Measurements from ENCODE around the gene RIN2. TPM values are rescaled to one million over a fixed set of nuclear protein-coding genes. Genes with fewer than 3 reads are reported as not detected.

The RIN2 gene, protein sequence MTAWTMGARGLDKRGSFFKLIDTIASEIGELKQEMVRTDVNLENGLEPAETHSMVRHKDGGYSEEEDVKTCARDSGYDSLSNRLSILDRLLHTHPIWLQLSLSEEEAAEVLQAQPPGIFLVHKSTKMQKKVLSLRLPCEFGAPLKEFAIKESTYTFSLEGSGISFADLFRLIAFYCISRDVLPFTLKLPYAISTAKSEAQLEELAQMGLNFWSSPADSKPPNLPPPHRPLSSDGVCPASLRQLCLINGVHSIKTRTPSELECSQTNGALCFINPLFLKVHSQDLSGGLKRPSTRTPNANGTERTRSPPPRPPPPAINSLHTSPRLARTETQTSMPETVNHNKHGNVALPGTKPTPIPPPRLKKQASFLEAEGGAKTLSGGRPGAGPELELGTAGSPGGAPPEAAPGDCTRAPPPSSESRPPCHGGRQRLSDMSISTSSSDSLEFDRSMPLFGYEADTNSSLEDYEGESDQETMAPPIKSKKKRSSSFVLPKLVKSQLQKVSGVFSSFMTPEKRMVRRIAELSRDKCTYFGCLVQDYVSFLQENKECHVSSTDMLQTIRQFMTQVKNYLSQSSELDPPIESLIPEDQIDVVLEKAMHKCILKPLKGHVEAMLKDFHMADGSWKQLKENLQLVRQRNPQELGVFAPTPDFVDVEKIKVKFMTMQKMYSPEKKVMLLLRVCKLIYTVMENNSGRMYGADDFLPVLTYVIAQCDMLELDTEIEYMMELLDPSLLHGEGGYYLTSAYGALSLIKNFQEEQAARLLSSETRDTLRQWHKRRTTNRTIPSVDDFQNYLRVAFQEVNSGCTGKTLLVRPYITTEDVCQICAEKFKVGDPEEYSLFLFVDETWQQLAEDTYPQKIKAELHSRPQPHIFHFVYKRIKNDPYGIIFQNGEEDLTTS
- total RNA-seq = 10 to 100 TPM; 18.9 to 33.4 (median 25.1) TPM
- polyA plus RNA-seq = 1 to 10 TPM; 4.4 to 9.6 (median 5.5) TPM
- long read RNA-seq, donor 1, partial matches to known transcripts = 10 of 15 reads
- long read RNA-seq, donor 1, other reads (novel, unspliced or antisense) = 4 of 15 reads
- long read RNA-seq, donor 2, partial matches to known transcripts = 10 of 15 reads
- long read RNA-seq, donor 2, other reads (novel, unspliced or antisense) = 4 of 15 reads

DNA sequence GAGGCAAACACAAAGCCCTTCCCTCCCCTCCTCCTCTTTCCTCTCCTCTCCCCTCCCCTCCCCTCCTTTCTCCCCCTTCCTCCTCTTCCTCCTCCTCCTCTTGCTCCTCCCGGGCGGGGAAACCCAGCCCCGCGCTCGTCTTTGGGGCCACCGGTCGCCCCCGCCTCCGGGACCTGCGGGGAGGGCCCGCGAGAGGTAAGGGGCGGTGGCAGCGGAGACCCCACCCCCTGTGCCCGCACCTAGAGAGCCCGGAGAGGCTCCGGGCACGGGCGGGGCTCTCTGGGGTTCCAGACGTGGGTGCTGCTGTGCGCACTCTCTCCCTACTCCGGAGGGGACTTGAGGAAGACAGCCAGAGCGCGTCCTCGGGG is at the start of gene RIN2:
RIN2 (plus strand) TSS at position 126 of the 368 bp plus-strand sequence. CDS start 131,344 bp downstream, outside the sequence.
- 0 to 1% (median 1%) methylated on average over 19 to 25 of the region's 25 CpGs for WGBS, 3 donors
- Histone ChIP-seq H3K27ac (peak within 1 kb of the TSS; percentile 96), H3K4me1 (peaks cover 28% of the 10 kb centered on the region), H3K36me3 (ENCODE audit: insufficient read depth in 1 of 2, low read depth in 1 of 2) (peaks cover 0 to 6% of the 10 kb centered on the region in 2 donors), H3K4me3 (peak within 1 kb of the TSS; percentile 95), H3K27me3 (ENCODE audit: insufficient read depth in 3 of 3, low read length in 2 of 3) (no peaks in the 10 kb centered on the region), H3K9me3 (no peaks in the 10 kb centered on the region)
- no peak for DNase-seq
- intact Hi-C loops (cut with DNase I) = loop anchor here in 1 of 2 donors (5.0 kb wide), 1 partner anchor 66 kb away; no protein-coding TSS in a partner anchor
- TF ChIP-seq, protein P1, sequence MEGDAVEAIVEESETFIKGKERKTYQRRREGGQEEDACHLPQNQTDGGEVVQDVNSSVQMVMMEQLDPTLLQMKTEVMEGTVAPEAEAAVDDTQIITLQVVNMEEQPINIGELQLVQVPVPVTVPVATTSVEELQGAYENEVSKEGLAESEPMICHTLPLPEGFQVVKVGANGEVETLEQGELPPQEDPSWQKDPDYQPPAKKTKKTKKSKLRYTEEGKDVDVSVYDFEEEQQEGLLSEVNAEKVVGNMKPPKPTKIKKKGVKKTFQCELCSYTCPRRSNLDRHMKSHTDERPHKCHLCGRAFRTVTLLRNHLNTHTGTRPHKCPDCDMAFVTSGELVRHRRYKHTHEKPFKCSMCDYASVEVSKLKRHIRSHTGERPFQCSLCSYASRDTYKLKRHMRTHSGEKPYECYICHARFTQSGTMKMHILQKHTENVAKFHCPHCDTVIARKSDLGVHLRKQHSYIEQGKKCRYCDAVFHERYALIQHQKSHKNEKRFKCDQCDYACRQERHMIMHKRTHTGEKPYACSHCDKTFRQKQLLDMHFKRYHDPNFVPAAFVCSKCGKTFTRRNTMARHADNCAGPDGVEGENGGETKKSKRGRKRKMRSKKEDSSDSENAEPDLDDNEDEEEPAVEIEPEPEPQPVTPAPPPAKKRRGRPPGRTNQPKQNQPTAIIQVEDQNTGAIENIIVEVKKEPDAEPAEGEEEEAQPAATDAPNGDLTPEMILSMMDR (IDR thresholded peaks at IDR 0.05) = no peak
- ATAC-seq = peak; percentile 39 to 63 (median 48)

DNA sequence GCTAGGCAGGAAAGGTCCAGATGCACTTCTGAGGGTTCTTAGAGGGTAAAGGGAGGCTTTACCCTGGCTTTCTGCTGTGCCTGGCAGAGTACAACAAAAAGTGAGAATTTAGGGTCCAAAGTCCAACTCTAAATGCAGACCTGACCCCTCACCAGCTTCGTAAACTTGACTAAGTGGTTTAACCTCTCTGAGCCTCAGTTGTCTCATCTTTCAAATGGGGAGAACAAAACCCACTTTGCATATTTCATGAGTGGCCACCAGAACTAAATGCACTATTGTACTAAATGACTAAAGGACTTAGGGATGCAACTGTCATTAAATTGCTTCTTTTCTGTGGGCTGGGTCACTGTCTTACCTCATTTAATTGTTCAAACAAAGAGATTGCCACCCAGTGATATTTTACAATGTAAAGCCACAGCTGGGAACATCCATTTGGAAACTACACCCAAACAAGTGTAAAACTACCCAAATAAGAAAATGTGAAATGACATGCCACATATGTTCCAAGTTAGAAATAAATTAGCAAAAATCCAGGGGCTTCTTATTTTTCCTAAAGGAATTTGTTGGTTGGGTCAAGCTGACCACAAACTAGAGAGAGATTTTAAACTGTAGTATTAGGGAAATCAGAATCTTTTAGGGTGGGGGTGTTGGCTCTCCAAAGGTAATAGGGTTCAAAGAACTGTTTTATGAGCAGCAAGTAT is 48.3 kb upstream of the RIN2 start:
- TF ChIP-seq, protein P1 (IDR thresholded peaks at IDR 0.05) = no peak
- no peaks in the 10 kb centered on the region for H3K27me3 ChIP-seq (ENCODE audit: insufficient read depth in 3 of 3, low read length in 2 of 3)
- no peaks in the 10 kb centered on the region for H3K4me1 ChIP-seq
- intact Hi-C loops (cut with DNase I) = loop anchor here in 1 of 2 donors (10.0 kb wide), 1 partner anchor 95 kb away; no protein-coding TSS in a partner anchor
- no peak overlapping the region for H3K27ac ChIP-seq
- H3K4me3 ChIP-seq = no peak overlapping the region
- H3K9me3 ChIP-seq = no peaks in the 10 kb centered on the region
- ATAC-seq (no peak), DNase-seq (no peak)
- H3K36me3 ChIP-seq (ENCODE audit: insufficient read depth in 1 of 2, low read depth in 1 of 2) = no peaks in the 10 kb centered on the region
- WGBS, 3 donors = 90 to 92% (median 92%) methylated on average over 1 of the region's 1 CpG

DNA sequence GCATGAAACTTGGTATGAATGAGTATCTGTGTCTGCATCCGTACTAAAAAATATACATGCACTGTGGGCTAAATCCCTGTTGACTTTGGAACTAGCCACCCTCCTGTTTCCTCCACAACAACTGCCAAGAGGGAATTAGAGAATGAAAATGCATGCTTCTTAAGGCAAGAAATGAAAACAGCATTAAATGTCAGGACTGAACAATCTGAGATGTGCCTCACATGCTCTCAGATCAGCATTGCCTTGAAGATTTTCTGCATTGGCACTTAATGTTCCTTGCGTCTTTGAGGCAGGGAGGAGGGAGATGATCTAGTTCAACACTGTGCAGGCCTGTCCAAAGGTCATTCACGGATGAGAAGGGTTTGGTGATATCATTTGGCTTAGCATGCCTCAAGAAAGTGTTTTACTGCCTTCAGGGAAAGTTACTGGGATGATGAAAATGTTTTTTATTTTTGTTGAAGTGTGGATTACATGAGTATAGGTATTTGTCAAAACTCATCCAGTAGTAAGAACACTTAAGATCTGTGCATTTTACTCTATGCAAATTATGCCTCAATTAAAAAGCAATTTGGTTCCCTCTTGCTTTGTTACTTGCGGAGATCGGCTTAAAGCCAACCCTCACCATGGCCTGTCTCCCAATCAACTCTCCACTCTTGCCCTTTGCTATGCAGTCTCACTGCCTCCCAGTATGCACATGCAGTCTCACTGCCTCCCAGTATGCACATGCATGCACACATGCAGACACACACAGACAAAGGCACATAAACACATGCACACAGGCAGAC is 47.5 kb upstream of the RIN2 start:
- H3K4me1 ChIP-seq = no peaks in the 10 kb centered on the region

More for the DNA sequence above, 47.5 kb upstream of the RIN2 start:
- ATAC-seq = no peak
- no peak for DNase-seq
- no peaks in the 10 kb centered on the region for H3K9me3 ChIP-seq
- intact Hi-C loops (cut with DNase I) = no loop called here
- no peaks in the 10 kb centered on the region for H3K27me3 ChIP-seq (ENCODE audit: insufficient read depth in 3 of 3, low read length in 2 of 3)
- H3K36me3 ChIP-seq (ENCODE audit: insufficient read depth in 1 of 2, low read depth in 1 of 2) = no peaks in the 10 kb centered on the region
- H3K27ac ChIP-seq = no peak overlapping the region
- TF ChIP-seq, protein P1 (IDR thresholded peaks at IDR 0.05) = no peak
- H3K4me3 ChIP-seq = no peak overlapping the region
- 53 to 71% (median 54%) methylated on average over 5 of the region's 5 CpGs for WGBS, 3 donors

All from psoas muscle (tissue), 8 donors.